Pancreas (tissue), 10 donors: ENCODE results near the gene STRIP2. TPM values are rescaled to one million over a fixed set of nuclear protein-coding genes. Genes with fewer than 3 reads are reported as not detected.

Experiments
- ATAC-seq, 4 donors: fragments of 200-7000 bp; cut with Tn5 transposase; one replicate each; pipeline versions ENCODE4 v1.8.0 to v1.9.1; 2020; ENCODE audit warnings: mild to moderate bottlenecking in 4 of 4, moderate library complexity in 4 of 4
- DNase-seq, 6 donors: peaks; one replicate each; pipeline ENCODE4 v3.0.0-alpha.2; 2020
- FAIRE-seq: peaks from 2 replicates; lab custom pipeline; 2012; peaks lifted over from hg19 to GRCh38; lab: Jason Lieb, UNC
- H3K27ac ChIP-seq, 4 donors: fragments of 200-600 bp; sonication (generic); 1 replicate in 3 of 4; 2 replicates in 1 of 4; pipeline versions ENCODE4 v1.5.0 to v1.8.0; 2020
- H3K27me3 ChIP-seq, 4 donors: fragments of 200-600 bp; one replicate each; pipeline ENCODE4 v1.8.0; 2021
- H3K36me3 ChIP-seq, 3 donors: fragments of 200-600 bp; sonication (generic) in 1 of 3; one replicate each; pipeline versions ENCODE4 v1.5.0 to v1.8.0; 2020 to 2021
- H3K4me1 ChIP-seq, 3 donors: fragments of 200-600 bp; one replicate each; pipeline ENCODE4 v1.8.0; 2021
- H3K4me3 ChIP-seq, 4 donors: fragments of 200-600 bp; sonication (generic) in 2 of 4; one replicate each; pipeline versions ENCODE4 v1.5.0 to v1.8.0; 2020 to 2021
- H3K9me3 ChIP-seq, 4 donors: fragments of 200-600 bp; one replicate each; pipeline ENCODE4 v1.8.0; 2021
- WGBS, 2 donors: extraction: QIAGEN DNeasy Blood & Tissue Kit; methylation state at CpG; one replicate each; pipeline ENCODE4 v1.1.7; 2013; 5-methylcytosine and 5-hydroxymethylcytosine counted together
- intact Hi-C, 3 donors: fragments of 100-400 bp; cut with DNase I; formaldehyde crosslinking; loops; one replicate each; pipeline versions ENCODE4 v1.11.1 to v1.14.2; 2022
- polyA plus RNA-seq, 2 donors: library from polyadenylated mRNA; stranded (reverse); fragments of 200-250 nt; gene quantifications; one replicate each; pipeline ENCODE4 v1.2.3, GENCODE V29; 2013
- total RNA-seq, 6 donors: library from RNA; stranded (reverse); fragmentation: NEBNext Ultra II Directional in 4 of 6; extraction: Animal tissue kit (Norgen Biotek cat#: 25700) in 4 of 6; gene quantifications; one replicate each; pipeline versions ENCODE4 v1.2.1 to v1.2.4, GENCODE V29; 2021 to 2023
- TF ChIP-seq, protein P1 (sequence below), 4 donors: fragments of 200-600 bp; sonication (generic) in 3 of 4; IDR thresholded peaks; one replicate each; pipeline versions ENCODE4 v1.5.0 to v1.8.0; 2021; ENCODE audit warnings: antibody characterized with exemption in 4 of 4
- donor health status: healthy with polysubstance abuse.
- donor health status: DM: no; HTN: no; CAD: no; lungs with moderate emphysema.
- donor health status: DM: no; HTN: no; CAD: no.
- donor health status: control.
- donor health status: control.
- donor health status: Bipolar disorder and iron deficiency.
- donor health status: DM: yes; HTN: yes; CAD: no.
- donor health status: DM: no; HTN: no; CAD: no.
- donor health status: DM: no; HTN: no; CAD: no.
- donor health status: DM: yes; HTN: yes; CAD: no.

Gene STRIP2
- total and polyA plus RNA-seq, 8 donors = 0.16 to 0.85 (median 0.38) TPM

- Histone ChIP-seq H3K4me1 (peaks cover 0 to 3% (median 0%) of the 10 kb centered on the region in 3 donors), H3K27me3 (no peaks in the 10 kb centered on the region), H3K27ac (no peak overlapping the region), H3K4me3 (no peak overlapping the region), H3K36me3 (no peaks in the 10 kb centered on the region), H3K9me3 (no peaks in the 10 kb centered on the region)
- DNase-seq (no peak), FAIRE-seq (no peak), ATAC-seq (no peak)
- TF ChIP-seq, protein P1, sequence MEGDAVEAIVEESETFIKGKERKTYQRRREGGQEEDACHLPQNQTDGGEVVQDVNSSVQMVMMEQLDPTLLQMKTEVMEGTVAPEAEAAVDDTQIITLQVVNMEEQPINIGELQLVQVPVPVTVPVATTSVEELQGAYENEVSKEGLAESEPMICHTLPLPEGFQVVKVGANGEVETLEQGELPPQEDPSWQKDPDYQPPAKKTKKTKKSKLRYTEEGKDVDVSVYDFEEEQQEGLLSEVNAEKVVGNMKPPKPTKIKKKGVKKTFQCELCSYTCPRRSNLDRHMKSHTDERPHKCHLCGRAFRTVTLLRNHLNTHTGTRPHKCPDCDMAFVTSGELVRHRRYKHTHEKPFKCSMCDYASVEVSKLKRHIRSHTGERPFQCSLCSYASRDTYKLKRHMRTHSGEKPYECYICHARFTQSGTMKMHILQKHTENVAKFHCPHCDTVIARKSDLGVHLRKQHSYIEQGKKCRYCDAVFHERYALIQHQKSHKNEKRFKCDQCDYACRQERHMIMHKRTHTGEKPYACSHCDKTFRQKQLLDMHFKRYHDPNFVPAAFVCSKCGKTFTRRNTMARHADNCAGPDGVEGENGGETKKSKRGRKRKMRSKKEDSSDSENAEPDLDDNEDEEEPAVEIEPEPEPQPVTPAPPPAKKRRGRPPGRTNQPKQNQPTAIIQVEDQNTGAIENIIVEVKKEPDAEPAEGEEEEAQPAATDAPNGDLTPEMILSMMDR (IDR thresholded peaks at IDR 0.05) = no peak
- WGBS, 2 donors = 84 to 87% methylated on average over 6 of the region's 6 CpGs
- intact Hi-C loops = no loop called here
Measured at GRCh38 chr7:129499999-129500398, 65.8 kb downstream of the STRIP2 start.

DNA sequence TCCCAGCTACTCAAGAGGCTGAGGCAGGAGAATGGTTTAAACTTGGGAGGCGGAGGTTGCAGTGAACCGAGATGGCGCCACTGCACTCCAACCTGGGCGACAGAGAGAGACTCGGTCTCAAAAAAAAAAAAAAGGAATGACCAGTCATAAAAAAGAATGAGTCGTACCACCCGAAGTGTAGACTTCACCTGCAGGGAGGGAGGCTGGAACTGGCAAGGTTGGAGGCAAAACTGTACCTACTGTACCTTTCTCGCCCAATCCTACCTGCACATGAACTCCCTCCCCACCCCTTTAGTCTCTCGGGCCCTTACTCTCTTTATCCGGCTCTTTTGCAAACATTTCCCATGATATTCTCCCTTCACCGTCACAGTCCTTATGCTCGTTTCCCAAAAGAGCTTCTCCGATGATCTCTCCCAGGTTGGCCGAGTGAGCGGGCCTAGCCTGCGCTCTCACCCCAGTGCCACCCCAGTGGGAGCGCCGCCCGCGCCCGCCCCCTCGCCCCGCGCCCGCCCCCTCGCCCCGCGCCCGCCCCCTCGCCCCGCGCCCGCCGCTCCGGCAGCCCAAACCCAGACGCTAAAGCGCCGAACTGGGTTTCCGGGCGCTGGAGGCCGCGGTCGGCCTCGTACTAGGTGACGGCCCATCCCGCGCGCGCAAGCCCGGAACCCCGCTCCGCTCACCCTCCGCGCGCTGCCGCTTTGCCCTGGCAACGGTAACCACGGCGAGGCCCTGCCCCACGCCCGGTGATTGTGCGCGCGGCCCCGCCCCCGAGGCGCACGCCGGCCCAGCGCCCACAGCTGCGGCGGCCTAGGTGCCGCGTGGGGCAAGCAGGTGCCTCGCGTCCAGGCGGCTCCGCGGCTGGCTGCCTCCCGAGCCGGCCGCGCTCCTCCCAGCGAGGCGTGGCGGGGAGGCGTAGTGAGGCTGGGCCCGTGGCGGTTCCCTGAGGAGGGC lies 67.8 kb downstream of the STRIP2 start, which contains the start of gene SMKR1:
Gene SMKR1, plus strand, starts transcription at position 772 of the 948 bp plus-strand sequence. CDS start 294 bp downstream, outside the sequence.
- intact Hi-C loops = no loop called here
- H3K4me3 ChIP-seq = peak within 1 kb of the TSS; percentile 44 to 69 (median 58)

DNA sequence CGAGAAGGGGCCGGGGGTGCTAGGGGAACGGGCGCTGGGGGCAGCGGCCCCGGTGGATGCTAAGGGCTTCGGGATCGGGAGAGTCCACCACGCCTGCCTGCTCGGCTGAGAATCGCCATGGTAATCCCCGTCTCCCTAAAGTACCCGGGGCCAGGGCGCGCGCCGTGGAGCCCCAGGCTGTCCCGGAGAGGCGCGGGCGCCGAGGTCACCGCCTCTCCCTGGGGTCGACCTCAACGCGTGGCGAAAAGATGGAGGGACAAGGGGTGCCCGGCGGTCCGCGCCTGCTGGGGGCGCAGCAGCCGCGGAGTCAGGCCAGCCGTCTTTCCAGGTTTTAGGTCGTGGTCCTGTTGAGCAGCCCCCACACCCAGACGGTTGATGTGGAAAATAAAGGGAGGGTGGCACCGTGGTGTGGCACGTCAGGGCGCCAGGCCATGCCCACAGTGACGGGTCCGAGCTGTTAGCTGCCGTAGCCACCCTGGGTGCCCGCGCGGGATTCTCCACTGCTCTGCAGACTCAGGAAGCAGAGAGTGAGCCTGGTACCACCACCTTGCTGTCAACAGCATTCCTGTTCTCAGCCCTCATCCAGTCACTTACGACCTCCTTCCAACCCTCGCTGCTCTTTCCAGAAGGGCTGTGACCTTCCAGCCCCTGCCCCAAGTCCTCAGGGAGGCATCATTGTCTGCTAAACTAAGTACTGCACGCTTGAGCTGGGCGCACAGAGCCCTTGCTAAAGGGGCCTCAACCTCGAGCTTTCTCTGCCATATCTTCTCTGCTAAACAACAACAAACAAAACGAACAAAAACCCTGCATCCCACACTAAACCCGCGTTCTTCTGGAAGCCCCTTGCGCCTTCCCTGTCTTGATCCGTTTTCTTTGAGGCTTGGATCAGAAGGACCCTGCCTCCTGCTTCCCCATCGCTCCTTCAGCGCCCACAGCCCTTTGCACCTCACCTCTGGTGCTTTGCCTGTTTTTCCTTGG lies 68.8 kb downstream of the STRIP2 start:
- peak overlapping the region; percentile 44 to 69 (median 58) for H3K4me3 ChIP-seq
- H3K36me3 ChIP-seq = no peaks in the 10 kb centered on the region
- ATAC-seq = peak; percentile 33 to 53 (median 42)
- WGBS, 2 donors = 17 to 20% methylated on average over 52 to 58 of the region's 58 CpGs
- H3K9me3 ChIP-seq = no peaks in the 10 kb centered on the region
- no peak overlapping the region for H3K27ac ChIP-seq
- intact Hi-C loops = no loop called here
- H3K4me1 ChIP-seq = peaks cover 0 to 3% (median 0%) of the 10 kb centered on the region in 3 donors
- H3K27me3 ChIP-seq = no peaks in the 10 kb centered on the region
- TF ChIP-seq, protein P1 (IDR thresholded peaks at IDR 0.05) = no peak
- no peak for FAIRE-seq
- peak in 3 of 6 donors; percentile 4 to 66 (median 57) for DNase-seq

More for the DNA sequence above, 67.8 kb downstream of the STRIP2 start, which contains the start of gene SMKR1:
- no peaks in the 10 kb centered on the region for H3K9me3 ChIP-seq
- peak; percentile 81 to 94 (median 90) for DNase-seq
- TF ChIP-seq, protein P1 (IDR thresholded peaks at IDR 0.05) = no peak
- H3K4me1 ChIP-seq = peaks cover 0 to 3% (median 0%) of the 10 kb centered on the region in 3 donors
- FAIRE-seq = no peak
- WGBS, 2 donors = 6 to 9% methylated on average over 48 to 89 of the region's 89 CpGs
- H3K27me3 ChIP-seq = no peaks in the 10 kb centered on the region
- H3K36me3 ChIP-seq = no peaks in the 10 kb centered on the region
- peak within 1 kb of the TSS in 1 of 4 donors; percentile 8 for H3K27ac ChIP-seq
- ATAC-seq = peak; percentile 95 to 98 (median 98)

GRCh38 chr7:129503725-129504124 lies 69.5 kb downstream of the STRIP2 start:
- WGBS, 2 donors = 97% methylated on average over 8 of the region's 8 CpGs
- TF ChIP-seq, protein P1 (IDR thresholded peaks at IDR 0.05) = no peak
- ATAC-seq (no peak), FAIRE-seq (no peak), DNase-seq (no peak)
- H3K27me3 ChIP-seq = no peaks in the 10 kb centered on the region
- no peaks in the 10 kb centered on the region for H3K9me3 ChIP-seq
- no peak overlapping the region for H3K4me3 ChIP-seq
- intact Hi-C loops = no loop called here
- H3K36me3 ChIP-seq = no peaks in the 10 kb centered on the region
- H3K4me1 ChIP-seq = peaks cover 0 to 3% (median 0%) of the 10 kb centered on the region in 3 donors
- H3K27ac ChIP-seq = no peak overlapping the region
